PC-3 (cell line): Measurements from ENCODE around the gene ERCC4.
"Not testable (repeated sequence)": the region's sequence is repeated elsewhere in the genome, so short reads cannot be mapped to it uniquely, and the experiment has no call there.

Source experiments
- CTCF ChIP-seq: fragments of 300-600 bp; sonication (generic); conservative IDR thresholded peaks from 2 replicates; pipeline ENCODE4 v1.5.1; 2017; ENCODE audit warnings: antibody characterized with exemption, low read depth, mild to moderate bottlenecking, low read length
- EZH2phosphoT487 ChIP-seq: fragments of 300-600 bp; sonication (generic); IDR thresholded peaks from 2 replicates; pipeline ENCODE4 v1.6.1; 2018; ENCODE audit warnings: mild to moderate bottlenecking, antibody characterized with exemption, low read length, borderline replicate concordance

- TF ChIP-seq CTCF: peak; percentile 46; the same call in 1 of the 2 replicates
- TF ChIP-seq EZH2phosphoT487: not testable (repeated sequence)
These were observed 15.1 kb upstream of the ERCC4 start for GRCh38 chr16:13904822-13905221.
